HepG2 (cell line): ENCODE data around the gene DDAH2. TPM values are rescaled to one million over a fixed set of nuclear protein-coding genes. Genes with fewer than 3 reads are reported as not detected.

Source experiments
- ELF4 ChIP-seq: sonication (generic); formaldehyde crosslinking; IDR thresholded peaks from 2 replicates; pipeline ENCODE4 v1.5.0; 2020; ENCODE audit warnings: missing genetic modification reagents, mild to moderate bottlenecking, moderate library complexity, borderline replicate concordance
- GZF1 ChIP-seq: sonication (generic); formaldehyde crosslinking; IDR thresholded peaks from 2 replicates; pipeline ENCODE4 v1.5.1; 2020; ENCODE audit warnings: mild to moderate bottlenecking, missing genetic modification reagents
- POLR2AphosphoS2 ChIP-seq: IDR thresholded peaks from 2 replicates; pipeline ENCODE4 v1.6.1; 2011; ENCODE audit warnings: low read depth, low read length, improper control_type of control experiment
- TAF1 ChIP-seq: sonication (generic); formaldehyde crosslinking; IDR thresholded peaks from 2 replicates; pipeline ENCODE4 v1.4.0; 2020; ENCODE audit warnings: missing genetic modification reagents
- TGIF2 ChIP-seq: IDR thresholded peaks from 2 replicates; pipeline ENCODE4 v1.6.1; 2016; ENCODE audit warnings: control low read depth, missing compliant biosample characterization
- ZNF292 ChIP-seq: sonication (generic); formaldehyde crosslinking; IDR thresholded peaks from 2 replicates; pipeline ENCODE4 v1.8.1; 2022; ENCODE audit warnings: mild to moderate bottlenecking, low read depth, missing genetic modification reagents, borderline replicate concordance
- ZSCAN25 ChIP-seq: sonication (generic); formaldehyde crosslinking; IDR thresholded peaks from 2 replicates; pipeline ENCODE4 v1.8.0; 2022; ENCODE audit warnings: mild to moderate bottlenecking, missing genetic modification reagents
- polyA plus RNA-seq, 8 experiments: library from polyadenylated mRNA; depleted of rRNA in 3 of 8; stranded (reverse) in 7 of 8; unstranded in 1 of 8; fragments of >200 nt; fragmentation: Illumina TruSeq in 4 of 8; extraction: Trizol in 4 of 8; gene quantifications; 2 replicates each; pipeline versions ENCODE4 v1.2.1 to v1.2.3, GENCODE V29; 2011 to 2016; ENCODE audit warnings: low read depth in 4 of 8, missing spikeins in 1 of 8, mixed read lengths in 1 of 8; ENCODE audit not compliant: insufficient read depth in 1 of 8
- total RNA-seq, 5 experiments: library from RNA; depleted of rRNA; stranded (reverse); fragments of >200 nt; fragmentation: Illumina TruSeq; extraction: Trizol; gene quantifications; 2 replicates each; pipeline ENCODE4 v1.2.3, GENCODE V29; 2016; ENCODE audit warnings: low read depth in 1 of 5
- TF ChIP-seq, protein P1 (sequence below): sonication (generic); formaldehyde crosslinking; IDR thresholded peaks from 2 replicates; pipeline ENCODE4 v1.4.0; 2020; ENCODE audit warnings: mild to moderate bottlenecking, missing genetic modification reagents
- TF ChIP-seq, protein P2 (sequence below): sonication (generic); formaldehyde crosslinking; IDR thresholded peaks from one replicate; pipeline ENCODE4 v1.5.1; 2020; ENCODE audit warnings: mild to moderate bottlenecking, missing genetic modification reagents; ENCODE audit errors: not compliant biosample characterization
- TF ChIP-seq, protein P3 (sequence below): sonication (generic); formaldehyde crosslinking; IDR thresholded peaks from 2 replicates; pipeline ENCODE4 v1.5.0; 2020; ENCODE audit warnings: missing genetic modification reagents
- TF ChIP-seq, protein P4 (sequence below): sonication (generic); formaldehyde crosslinking; IDR thresholded peaks from 2 replicates; pipeline ENCODE4 v1.8.0; 2022; ENCODE audit warnings: low read depth, missing genetic modification reagents

DDAH2 gene
- total and polyA plus RNA-seq, 2 of the 13 experiments (the other 11 are each of a cell fraction or from before 2014, with no cell fraction given) = 16.4 to 21.1 TPM

DNA sequence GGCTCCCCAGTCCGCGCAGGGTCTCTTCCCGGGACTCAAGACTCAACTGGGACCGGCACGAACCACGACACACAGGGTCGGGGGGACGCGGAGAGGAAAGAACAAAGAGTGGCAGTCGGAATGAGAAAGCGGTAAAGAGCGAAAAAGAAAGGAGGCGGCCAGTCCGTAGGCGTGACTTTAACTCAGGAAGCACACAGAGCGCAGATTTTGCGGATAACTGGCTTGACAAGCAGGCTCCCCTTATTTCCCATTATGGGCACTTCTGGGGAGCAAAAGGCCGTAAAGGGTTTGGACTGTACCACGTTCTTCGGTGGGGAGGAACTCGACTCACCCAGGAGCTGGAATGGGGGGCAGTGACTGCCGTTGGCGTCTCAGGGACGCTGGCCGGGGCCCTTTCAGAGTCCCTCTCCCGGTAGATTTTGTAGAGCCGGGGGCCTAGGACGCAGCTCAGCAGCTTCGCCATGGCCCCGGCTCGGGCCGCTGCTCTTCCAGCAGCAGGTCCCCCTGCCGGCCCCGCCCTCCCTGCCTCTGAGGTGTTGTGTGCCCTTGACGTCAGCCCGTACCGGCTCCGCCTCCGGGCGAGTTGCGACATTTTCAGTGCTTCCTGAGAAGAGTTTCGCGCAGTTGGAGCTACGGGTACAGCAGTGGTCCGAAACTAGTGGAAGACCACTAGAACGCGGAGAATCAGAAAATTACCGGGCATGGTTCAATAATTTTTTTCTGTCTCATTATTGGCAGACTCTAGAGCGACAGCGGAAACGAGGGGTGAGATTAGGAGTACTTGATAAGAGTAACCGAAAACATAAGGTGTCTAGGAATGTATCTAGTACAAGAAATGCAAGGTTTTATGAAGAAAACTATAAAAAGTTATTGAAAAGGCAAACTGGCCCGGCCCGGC, 26.0 kb downstream of the DDAH2 start, which contains the start of gene ABHD16A (continued):
- peak; percentile 42; the same call in 1 of the 2 replicates for TF ChIP-seq GZF1 (CRISPR knock-in tag)
- peak; percentile 66; the same call in 1 of the 2 replicates for TF ChIP-seq ZNF292 (CRISPR knock-in tag)
- TF ChIP-seq ELF4 (CRISPR knock-in tag) = peak; percentile 79; the same call in 1 of the 2 replicates
- TF ChIP-seq TAF1 = peak; percentile 63
- TF ChIP-seq POLR2AphosphoS2 = no peak
- TF ChIP-seq ZSCAN25 (CRISPR knock-in tag) = peak; percentile 33; the same call in 1 of the 2 replicates
- TF ChIP-seq, protein P1, sequence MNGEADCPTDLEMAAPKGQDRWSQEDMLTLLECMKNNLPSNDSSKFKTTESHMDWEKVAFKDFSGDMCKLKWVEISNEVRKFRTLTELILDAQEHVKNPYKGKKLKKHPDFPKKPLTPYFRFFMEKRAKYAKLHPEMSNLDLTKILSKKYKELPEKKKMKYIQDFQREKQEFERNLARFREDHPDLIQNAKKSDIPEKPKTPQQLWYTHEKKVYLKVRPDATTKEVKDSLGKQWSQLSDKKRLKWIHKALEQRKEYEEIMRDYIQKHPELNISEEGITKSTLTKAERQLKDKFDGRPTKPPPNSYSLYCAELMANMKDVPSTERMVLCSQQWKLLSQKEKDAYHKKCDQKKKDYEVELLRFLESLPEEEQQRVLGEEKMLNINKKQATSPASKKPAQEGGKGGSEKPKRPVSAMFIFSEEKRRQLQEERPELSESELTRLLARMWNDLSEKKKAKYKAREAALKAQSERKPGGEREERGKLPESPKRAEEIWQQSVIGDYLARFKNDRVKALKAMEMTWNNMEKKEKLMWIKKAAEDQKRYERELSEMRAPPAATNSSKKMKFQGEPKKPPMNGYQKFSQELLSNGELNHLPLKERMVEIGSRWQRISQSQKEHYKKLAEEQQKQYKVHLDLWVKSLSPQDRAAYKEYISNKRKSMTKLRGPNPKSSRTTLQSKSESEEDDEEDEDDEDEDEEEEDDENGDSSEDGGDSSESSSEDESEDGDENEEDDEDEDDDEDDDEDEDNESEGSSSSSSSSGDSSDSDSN (CRISPR knock-in tag) = peak; percentile 60
- TF ChIP-seq, protein P2, sequence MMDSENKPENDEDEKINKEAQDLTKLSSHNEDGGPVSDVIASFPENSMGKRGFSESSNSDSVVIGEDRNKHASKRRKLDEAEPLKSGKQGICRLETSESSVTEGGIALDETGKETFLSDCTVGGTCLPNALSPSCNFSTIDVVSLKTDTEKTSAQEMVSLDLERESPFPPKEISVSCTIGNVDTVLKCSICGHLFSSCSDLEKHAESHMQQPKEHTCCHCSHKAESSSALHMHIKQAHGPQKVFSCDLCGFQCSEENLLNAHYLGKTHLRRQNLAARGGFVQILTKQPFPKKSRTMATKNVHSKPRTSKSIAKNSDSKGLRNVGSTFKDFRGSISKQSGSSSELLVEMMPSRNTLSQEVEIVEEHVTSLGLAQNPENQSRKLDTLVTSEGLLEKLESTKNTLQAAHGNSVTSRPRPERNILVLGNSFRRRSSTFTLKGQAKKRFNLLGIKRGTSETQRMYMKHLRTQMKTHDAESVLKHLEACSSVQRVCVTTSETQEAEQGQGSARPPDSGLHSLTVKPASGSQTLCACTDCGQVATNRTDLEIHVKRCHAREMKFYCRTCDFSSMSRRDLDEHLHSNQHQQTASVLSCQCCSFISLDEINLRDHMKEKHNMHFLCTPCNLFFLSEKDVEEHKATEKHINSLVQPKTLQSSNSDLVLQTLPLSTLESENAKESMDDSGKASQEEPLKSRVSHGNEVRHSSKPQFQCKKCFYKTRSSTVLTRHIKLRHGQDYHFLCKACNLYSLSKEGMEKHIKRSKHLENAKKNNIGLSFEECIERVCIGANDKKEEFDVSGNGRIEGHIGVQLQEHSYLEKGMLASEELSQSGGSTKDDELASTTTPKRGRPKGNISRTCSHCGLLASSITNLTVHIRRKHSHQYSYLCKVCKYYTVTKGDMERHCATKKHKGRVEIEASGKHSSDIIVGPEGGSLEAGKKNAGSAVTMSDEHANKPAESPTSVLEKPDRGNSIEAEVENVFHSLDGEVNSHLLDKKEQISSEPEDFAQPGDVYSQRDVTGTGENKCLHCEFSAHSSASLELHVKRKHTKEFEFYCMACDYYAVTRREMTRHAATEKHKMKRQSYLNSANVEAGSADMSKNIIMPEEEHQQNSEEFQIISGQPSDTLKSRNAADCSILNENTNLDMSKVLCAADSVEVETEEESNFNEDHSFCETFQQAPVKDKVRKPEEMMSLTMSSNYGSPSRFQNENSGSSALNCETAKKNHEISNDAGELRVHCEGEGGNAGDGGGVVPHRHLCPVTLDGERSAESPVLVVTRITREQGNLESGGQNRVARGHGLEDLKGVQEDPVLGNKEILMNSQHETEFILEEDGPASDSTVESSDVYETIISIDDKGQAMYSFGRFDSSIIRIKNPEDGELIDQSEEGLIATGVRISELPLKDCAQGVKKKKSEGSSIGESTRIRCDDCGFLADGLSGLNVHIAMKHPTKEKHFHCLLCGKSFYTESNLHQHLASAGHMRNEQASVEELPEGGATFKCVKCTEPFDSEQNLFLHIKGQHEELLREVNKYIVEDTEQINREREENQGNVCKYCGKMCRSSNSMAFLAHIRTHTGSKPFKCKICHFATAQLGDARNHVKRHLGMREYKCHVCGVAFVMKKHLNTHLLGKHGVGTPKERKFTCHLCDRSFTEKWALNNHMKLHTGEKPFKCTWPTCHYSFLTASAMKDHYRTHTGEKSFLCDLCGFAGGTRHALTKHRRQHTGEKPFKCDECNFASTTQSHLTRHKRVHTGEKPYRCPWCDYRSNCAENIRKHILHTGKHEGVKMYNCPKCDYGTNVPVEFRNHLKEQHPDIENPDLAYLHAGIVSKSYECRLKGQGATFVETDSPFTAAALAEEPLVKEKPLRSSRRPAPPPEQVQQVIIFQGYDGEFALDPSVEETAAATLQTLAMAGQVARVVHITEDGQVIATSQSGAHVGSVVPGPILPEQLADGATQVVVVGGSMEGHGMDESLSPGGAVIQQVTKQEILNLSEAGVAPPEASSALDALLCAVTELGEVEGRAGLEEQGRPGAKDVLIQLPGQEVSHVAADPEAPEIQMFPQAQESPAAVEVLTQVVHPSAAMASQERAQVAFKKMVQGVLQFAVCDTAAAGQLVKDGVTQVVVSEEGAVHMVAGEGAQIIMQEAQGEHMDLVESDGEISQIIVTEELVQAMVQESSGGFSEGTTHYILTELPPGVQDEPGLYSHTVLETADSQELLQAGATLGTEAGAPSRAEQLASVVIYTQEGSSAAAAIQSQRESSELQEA = no peak
- TF ChIP-seq, protein P3, sequence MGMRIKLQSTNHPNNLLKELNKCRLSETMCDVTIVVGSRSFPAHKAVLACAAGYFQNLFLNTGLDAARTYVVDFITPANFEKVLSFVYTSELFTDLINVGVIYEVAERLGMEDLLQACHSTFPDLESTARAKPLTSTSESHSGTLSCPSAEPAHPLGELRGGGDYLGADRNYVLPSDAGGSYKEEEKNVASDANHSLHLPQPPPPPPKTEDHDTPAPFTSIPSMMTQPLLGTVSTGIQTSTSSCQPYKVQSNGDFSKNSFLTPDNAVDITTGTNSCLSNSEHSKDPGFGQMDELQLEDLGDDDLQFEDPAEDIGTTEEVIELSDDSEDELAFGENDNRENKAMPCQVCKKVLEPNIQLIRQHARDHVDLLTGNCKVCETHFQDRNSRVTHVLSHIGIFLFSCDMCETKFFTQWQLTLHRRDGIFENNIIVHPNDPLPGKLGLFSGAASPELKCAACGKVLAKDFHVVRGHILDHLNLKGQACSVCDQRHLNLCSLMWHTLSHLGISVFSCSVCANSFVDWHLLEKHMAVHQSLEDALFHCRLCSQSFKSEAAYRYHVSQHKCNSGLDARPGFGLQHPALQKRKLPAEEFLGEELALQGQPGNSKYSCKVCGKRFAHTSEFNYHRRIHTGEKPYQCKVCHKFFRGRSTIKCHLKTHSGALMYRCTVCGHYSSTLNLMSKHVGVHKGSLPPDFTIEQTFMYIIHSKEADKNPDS (CRISPR knock-in tag) = 0 out of 2 replicates have a peak, but pooled peaks have one; percentile 44
- TF ChIP-seq, protein P4, sequence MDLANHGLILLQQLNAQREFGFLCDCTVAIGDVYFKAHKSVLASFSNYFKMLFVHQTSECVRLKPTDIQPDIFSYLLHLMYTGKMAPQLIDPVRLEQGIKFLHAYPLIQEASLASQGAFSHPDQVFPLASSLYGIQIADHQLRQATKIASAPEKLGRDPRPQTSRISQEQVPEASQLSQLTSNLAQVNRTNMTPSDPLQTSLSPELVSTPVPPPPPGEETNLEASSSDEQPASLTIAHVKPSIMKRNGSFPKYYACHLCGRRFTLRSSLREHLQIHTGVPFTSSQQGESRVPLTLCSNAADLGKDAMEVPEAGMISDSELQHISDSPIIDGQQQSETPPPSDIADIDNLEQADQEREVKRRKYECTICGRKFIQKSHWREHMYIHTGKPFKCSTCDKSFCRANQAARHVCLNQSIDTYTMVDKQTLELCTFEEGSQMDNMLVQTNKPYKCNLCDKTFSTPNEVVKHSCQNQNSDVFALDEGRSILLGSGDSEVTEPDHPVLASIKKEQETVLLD (CRISPR knock-in tag) = peak; percentile 65; the same call in 1 of the 2 replicates
- TF ChIP-seq TGIF2 (CRISPR knock-in tag) = no peak; the same call in none of the 2 replicates
